IPS-18a (cell line): ENCODE measurements around the gene ADGRA3.

Source experiments
- H3K27ac ChIP-seq: one replicate; pipeline ENCODE4 v1.5.1; 2013; ENCODE audit warnings: low read length
- H3K27me3 ChIP-seq: one replicate; pipeline ENCODE4 v1.6.1; 2013; ENCODE audit warnings: mild to moderate bottlenecking, low read length; ENCODE audit not compliant: control insufficient read depth, insufficient read depth
- H3K36me3 ChIP-seq: one replicate; pipeline ENCODE4 v1.6.1; 2013; ENCODE audit warnings: low read depth, low read length; ENCODE audit not compliant: control insufficient read depth
- H3K4me1 ChIP-seq: one replicate; pipeline ENCODE4 v1.6.1; 2013; ENCODE audit warnings: low read depth, low read length; ENCODE audit not compliant: control insufficient read depth
- H3K4me3 ChIP-seq: one replicate; pipeline ENCODE4 v1.5.1; 2013; ENCODE audit warnings: low read length
- H3K9ac ChIP-seq: one replicate; pipeline ENCODE4 v1.6.1; 2013; ENCODE audit warnings: mild to moderate bottlenecking, low read length, moderate library complexity
- H3K9me3 ChIP-seq: one replicate; pipeline ENCODE4 v1.6.1; 2013; ENCODE audit warnings: low read depth, low read length; ENCODE audit not compliant: control insufficient read depth

The ADGRA3 gene

GRCh38 chr4:22490718-22491315 is 25.0 kb downstream of the ADGRA3 start:
- Histone ChIP-seq H3K27me3 (no peaks in the 10 kb centered on the region), H3K9me3 (no peaks in the 10 kb centered on the region), H3K4me1 (peaks cover 24% of the 10 kb centered on the region), H3K27ac (no peak overlapping the region), H3K9ac (no peak overlapping the region), H3K36me3 (no peaks in the 10 kb centered on the region), H3K4me3 (no peak overlapping the region)

DNA sequence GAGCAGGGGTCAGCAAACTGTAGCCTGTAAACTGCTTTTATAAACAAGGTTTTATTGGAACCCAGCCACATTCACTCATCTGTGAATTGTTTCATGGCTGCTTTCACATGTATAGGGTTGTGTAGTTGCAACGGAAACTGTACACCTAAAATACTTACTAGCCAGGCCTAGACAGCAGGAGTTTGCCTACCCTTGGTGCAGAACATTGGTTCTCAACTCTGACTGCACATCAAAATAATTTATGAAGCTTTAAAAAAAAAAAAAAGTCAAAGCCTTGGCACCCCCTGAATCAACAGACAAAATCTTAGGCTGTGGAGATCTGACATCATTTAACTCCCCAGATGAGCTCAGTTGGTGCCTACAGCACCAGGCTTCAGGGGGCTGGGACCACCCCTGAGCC is 27.8 kb downstream of the ADGRA3 start:
- Histone ChIP-seq H3K36me3 (no peaks in the 10 kb centered on the region), H3K9ac (no peak overlapping the region), H3K27ac (no peak overlapping the region), H3K4me3 (no peak overlapping the region), H3K4me1 (peaks cover 27% of the 10 kb centered on the region), H3K9me3 (no peaks in the 10 kb centered on the region), H3K27me3 (no peaks in the 10 kb centered on the region)

- Histone ChIP-seq H3K4me3 (no peak overlapping the region), H3K4me1 (peaks cover 21% of the 10 kb centered on the region), H3K27ac (no peak overlapping the region), H3K36me3 (no peaks in the 10 kb centered on the region), H3K27me3 (no peaks in the 10 kb centered on the region), H3K9me3 (no peaks in the 10 kb centered on the region), H3K9ac (no peak overlapping the region)
Measured at GRCh38 chr4:22487328-22487727, 28.5 kb downstream of the ADGRA3 start.

DNA sequence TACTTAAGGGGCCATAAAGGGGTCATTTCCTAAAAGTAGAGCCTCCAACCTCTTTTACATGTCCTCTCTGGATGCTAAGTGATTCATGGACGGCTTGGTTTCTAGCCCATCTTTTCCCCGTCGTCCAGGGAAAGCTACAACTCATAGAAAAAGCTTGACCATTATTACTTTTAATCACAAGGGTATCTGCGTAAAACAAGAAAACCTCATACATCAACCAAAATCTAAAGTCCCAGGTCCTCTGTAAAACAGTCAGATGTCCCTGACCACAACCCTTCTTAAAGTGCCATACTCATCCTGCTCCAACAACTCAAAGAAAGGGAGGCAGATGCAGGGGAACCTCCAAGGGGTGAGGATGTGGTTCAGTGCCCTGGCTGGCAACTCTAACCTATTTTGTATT is 29.6 kb downstream of the ADGRA3 start:
- Histone ChIP-seq H3K4me3 (no peak overlapping the region), H3K4me1 (peaks cover 16% of the 10 kb centered on the region), H3K9me3 (no peaks in the 10 kb centered on the region), H3K36me3 (no peaks in the 10 kb centered on the region), H3K27ac (no peak overlapping the region), H3K27me3 (no peaks in the 10 kb centered on the region), H3K9ac (no peak overlapping the region)

DNA sequence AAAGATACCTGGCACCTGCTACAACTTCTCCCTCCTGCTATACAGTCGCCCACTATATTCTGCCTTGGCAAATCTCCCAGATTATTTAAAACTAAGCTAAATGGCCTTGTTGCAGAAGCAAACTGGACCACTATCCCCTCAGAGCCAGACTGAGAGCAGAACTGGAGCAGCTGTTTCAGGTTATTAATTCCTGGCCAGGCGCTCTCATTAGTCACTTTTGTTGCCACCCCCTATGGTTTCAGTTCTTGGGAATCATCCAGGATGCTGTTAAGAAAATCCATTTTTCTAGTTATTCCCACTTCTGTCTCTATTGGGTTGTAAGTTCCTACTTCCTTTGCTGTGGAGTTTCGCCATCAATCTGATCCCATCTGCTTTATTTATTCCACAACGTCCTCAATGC is 30.1 kb downstream of the ADGRA3 start:
- Histone ChIP-seq H3K9ac (no peak overlapping the region), H3K4me1 (peaks cover 16% of the 10 kb centered on the region), H3K36me3 (no peaks in the 10 kb centered on the region), H3K4me3 (no peak overlapping the region), H3K27me3 (no peaks in the 10 kb centered on the region), H3K9me3 (no peaks in the 10 kb centered on the region), H3K27ac (no peak overlapping the region)

DNA sequence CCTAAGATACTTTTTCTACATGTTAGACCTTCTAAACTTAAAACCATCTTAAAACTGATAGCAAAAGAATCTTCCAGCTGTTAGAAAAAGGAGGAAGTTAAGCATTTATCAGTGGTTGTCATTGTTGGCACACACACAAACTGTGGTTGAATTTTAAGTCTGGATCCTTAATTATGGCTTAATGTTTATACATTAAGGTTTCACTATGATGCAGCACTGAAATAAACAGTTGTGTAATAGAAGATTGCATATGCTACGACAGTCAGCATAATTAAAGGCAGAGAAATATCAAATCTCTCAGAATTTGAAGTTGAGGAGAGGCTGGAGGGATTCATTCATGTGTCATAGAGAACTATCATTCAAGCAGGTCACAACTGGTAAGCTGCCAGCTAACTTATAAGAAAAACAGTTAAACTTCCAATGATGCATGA is 32.3 kb downstream of the ADGRA3 start:
- H3K4me1 ChIP-seq: peaks cover 13% of the 10 kb centered on the region
- H3K27me3 ChIP-seq: no peaks in the 10 kb centered on the region
- no peaks in the 10 kb centered on the region for H3K36me3 ChIP-seq
- no peak overlapping the region for H3K9ac ChIP-seq
- H3K27ac ChIP-seq: no peak overlapping the region
- H3K4me3 ChIP-seq: no peak overlapping the region
- no peaks in the 10 kb centered on the region for H3K9me3 ChIP-seq

- H3K36me3 ChIP-seq: no peaks in the 10 kb centered on the region
- H3K9ac ChIP-seq: no peak overlapping the region
- no peak overlapping the region for H3K27ac ChIP-seq
- no peak overlapping the region for H3K4me3 ChIP-seq
- H3K27me3 ChIP-seq: no peaks in the 10 kb centered on the region
- peaks cover 13% of the 10 kb centered on the region for H3K4me1 ChIP-seq
- no peaks in the 10 kb centered on the region for H3K9me3 ChIP-seq
Measured at GRCh38 chr4:22482250-22483127, 33.4 kb downstream of the ADGRA3 start.

- Histone ChIP-seq H3K27me3 (no peaks in the 10 kb centered on the region), H3K4me1 (peaks cover 16% of the 10 kb centered on the region), H3K4me3 (no peak overlapping the region), H3K27ac (no peak overlapping the region), H3K9ac (no peak overlapping the region), H3K36me3 (no peaks in the 10 kb centered on the region), H3K9me3 (no peaks in the 10 kb centered on the region)
Measured at GRCh38 chr4:22480675-22481327, 35.1 kb downstream of the ADGRA3 start.

DNA sequence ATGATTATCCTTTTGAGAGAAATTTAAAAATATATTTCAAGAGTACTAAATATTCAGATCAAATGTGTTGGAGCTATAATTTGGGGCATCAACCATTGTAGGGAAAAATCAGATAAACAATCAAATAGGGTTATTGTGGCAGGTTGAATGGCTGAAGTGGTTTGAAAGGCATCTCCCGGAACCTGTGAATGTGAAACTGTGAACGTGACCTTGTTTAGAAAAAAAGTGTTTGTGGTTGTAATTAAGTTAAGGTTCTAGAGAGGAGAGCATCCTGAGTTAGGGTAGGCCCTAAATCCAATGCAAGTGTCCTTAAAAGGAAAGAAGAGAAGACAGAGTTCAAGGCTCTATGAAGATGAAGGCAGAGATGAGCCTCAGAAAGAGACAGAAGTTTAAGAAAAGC is 37.4 kb downstream of the ADGRA3 start:
- H3K27me3 ChIP-seq: no peaks in the 10 kb centered on the region
- H3K27ac ChIP-seq: no peak overlapping the region
- H3K4me3 ChIP-seq: no peak overlapping the region
- H3K9me3 ChIP-seq: no peaks in the 10 kb centered on the region
- H3K36me3 ChIP-seq: no peaks in the 10 kb centered on the region
- no peak overlapping the region for H3K9ac ChIP-seq
- H3K4me1 ChIP-seq: peaks cover 22% of the 10 kb centered on the region

GRCh38 chr4:22477813-22478182 is 38.1 kb downstream of the ADGRA3 start:
- no peak overlapping the region for H3K9ac ChIP-seq
- no peak overlapping the region for H3K4me3 ChIP-seq
- peaks cover 22% of the 10 kb centered on the region for H3K4me1 ChIP-seq
- H3K36me3 ChIP-seq: peaks cover under 1% of the 10 kb centered on the region
- no peaks in the 10 kb centered on the region for H3K9me3 ChIP-seq
- H3K27ac ChIP-seq: no peak overlapping the region
- no peaks in the 10 kb centered on the region for H3K27me3 ChIP-seq

DNA sequence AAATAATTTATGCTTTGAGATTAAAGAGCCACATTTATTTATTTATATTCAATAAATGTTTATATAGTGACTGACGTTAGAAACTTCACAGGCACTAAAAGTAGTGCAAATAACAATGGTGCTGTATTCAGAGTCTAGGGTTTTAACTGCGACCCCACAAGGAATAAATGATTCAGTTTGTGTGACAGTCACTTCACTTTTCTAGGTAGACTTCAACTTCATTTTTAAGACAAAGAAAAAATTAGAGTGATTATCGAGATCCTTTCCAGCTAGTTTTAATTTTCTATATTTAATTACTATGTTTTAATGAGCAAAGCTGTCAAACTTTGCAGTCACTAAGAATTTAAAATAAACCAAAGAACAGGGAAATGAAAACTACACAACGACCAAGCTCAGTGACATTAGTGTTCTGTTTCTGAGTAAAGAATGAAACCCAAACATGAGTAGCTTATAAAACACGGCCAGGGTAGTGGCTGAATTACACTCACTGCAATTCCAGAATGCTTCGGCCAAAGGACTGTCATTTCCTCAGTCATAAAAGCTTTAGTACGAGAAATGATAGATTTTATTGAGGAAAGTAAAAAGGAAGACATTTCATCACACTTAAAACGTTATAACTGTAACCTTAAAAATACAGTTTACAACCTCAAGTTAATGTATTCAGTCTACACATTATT is 38.6 kb downstream of the ADGRA3 start:
- H3K9me3 ChIP-seq: no peaks in the 10 kb centered on the region
- peaks cover 22% of the 10 kb centered on the region for H3K4me1 ChIP-seq
- H3K4me3 ChIP-seq: no peak overlapping the region
- no peaks in the 10 kb centered on the region for H3K27me3 ChIP-seq
- H3K36me3 ChIP-seq: peaks cover 5% of the 10 kb centered on the region
- no peak overlapping the region for H3K9ac ChIP-seq
- no peak overlapping the region for H3K27ac ChIP-seq
